Stimulated activated CD8-positive, alpha-beta memory T cell treated with anti-CD3 and anti-CD28 coated beads, Interleukin-15, amount 100 ng/mL, for 1 hour (primary cell): ENCODE data around the gene CIDEA.
A peak's percentile ranks its signal among the peaks of the same experiment; 100 is the strongest.
"Not testable (repeated sequence)": the region's sequence is repeated elsewhere in the genome, so short reads cannot be mapped to it uniquely, and the experiment has no call there.

Experiments
- DNase-seq: peaks from one replicate; pipeline ENCODE4 v3.0.0-alpha.2; 2020; ENCODE audit warnings: low read depth

CIDEA gene

GRCh38 chr18:12254136-12254819 lies at the start of gene CIDEA:
TSS of gene CIDEA (plus strand) at chr18:12254361. CDS start at chr18:12254384, 23 bp downstream.
- no peak for DNase-seq

GRCh38 chr18:12208296-12209153 lies 45.6 kb upstream of the CIDEA start:
- DNase-seq, result not testable (repeated sequence)

GRCh38 chr18:12212308-12212707 lies 41.9 kb upstream of the CIDEA start:
- DNase-seq, result not testable (repeated sequence)

- DNase-seq, result not testable (repeated sequence)
Measured at GRCh38 chr18:12214296-12215005, 39.7 kb upstream of the CIDEA start.

GRCh38 chr18:12216471-12216870 lies 37.7 kb upstream of the CIDEA start:
- DNase-seq, result not testable (repeated sequence)

- DNase-seq, result not testable (repeated sequence)
Measured at GRCh38 chr18:12218603-12219002, 35.6 kb upstream of the CIDEA start.

- DNase-seq, result not testable (repeated sequence)
Measured at GRCh38 chr18:12222041-12222440, 32.1 kb upstream of the CIDEA start.

- not testable (repeated sequence) for DNase-seq
Measured at GRCh38 chr18:12223326-12223725, 30.8 kb upstream of the CIDEA start.

- not testable (repeated sequence) for DNase-seq
Measured at GRCh38 chr18:12226807-12227206, 27.4 kb upstream of the CIDEA start.

- DNase-seq, result not testable (repeated sequence)
Measured at GRCh38 chr18:12227399-12228186, 26.6 kb upstream of the CIDEA start.

GRCh38 chr18:12228308-12228707 lies 25.9 kb upstream of the CIDEA start:
- not testable (repeated sequence) for DNase-seq

- not testable (repeated sequence) for DNase-seq
Measured at GRCh38 chr18:12230561-12230960, 23.6 kb upstream of the CIDEA start.

GRCh38 chr18:12231040-12231882 lies 22.9 kb upstream of the CIDEA start:
- no peak for DNase-seq

- DNase-seq, result no peak
Measured at GRCh38 chr18:12231986-12232385, 22.2 kb upstream of the CIDEA start.

GRCh38 chr18:12233378-12233777 lies 20.8 kb upstream of the CIDEA start:
- DNase-seq, result no peak

GRCh38 chr18:12234451-12235190 lies 19.5 kb upstream of the CIDEA start:
- no peak for DNase-seq

GRCh38 chr18:12236141-12236540 lies 18.0 kb upstream of the CIDEA start:
- no peak for DNase-seq

- DNase-seq, result peak; percentile 41
Measured at GRCh38 chr18:12236934-12237832, 17.0 kb upstream of the CIDEA start.

- no peak for DNase-seq
Measured at GRCh38 chr18:12238826-12239225, 15.3 kb upstream of the CIDEA start.
